Endodermal cell (in vitro differentiated cells): Measurements from ENCODE around the gene AADACL2. TPM values are rescaled to one million over a fixed set of nuclear protein-coding genes. Genes with fewer than 3 reads are reported as not detected.
A peak's percentile ranks its signal among the peaks of the same experiment; 100 is the strongest.

Source experiments
- DNase-seq: peaks from one replicate; pipeline ENCODE4 v3.0.0-alpha.2; 2017
- H3K27ac ChIP-seq: 2 replicates; pipeline ENCODE4 v1.5.1; 2013; ENCODE audit warnings: mild to moderate bottlenecking, low read depth, low read length, moderate library complexity
- H3K27me3 ChIP-seq: 2 replicates; pipeline ENCODE4 v1.6.1; 2013; ENCODE audit warnings: mild to moderate bottlenecking, low read length, moderate library complexity; ENCODE audit not compliant: insufficient read depth, control insufficient read depth, poor library complexity, severe bottlenecking
- H3K36me3 ChIP-seq: 2 replicates; pipeline ENCODE4 v1.7.0; 2013; ENCODE audit warnings: mild to moderate bottlenecking, low read length, moderate library complexity; ENCODE audit not compliant: control insufficient read depth, insufficient read depth
- H3K4me1 ChIP-seq: one replicate; pipeline ENCODE4 v1.7.0; 2013; ENCODE audit warnings: low read length; ENCODE audit not compliant: control insufficient read depth, insufficient read depth
- H3K4me3 ChIP-seq: 2 replicates; pipeline ENCODE4 v1.5.1; 2013; ENCODE audit warnings: mild to moderate bottlenecking, low read length, moderate library complexity
- H3K9ac ChIP-seq: 2 replicates; pipeline ENCODE4 v1.6.1; 2013; ENCODE audit warnings: mild to moderate bottlenecking, low read length, moderate library complexity; ENCODE audit not compliant: poor library complexity, severe bottlenecking; ENCODE audit errors: extremely low read depth
- H3K9me3 ChIP-seq: 2 replicates; pipeline ENCODE4 v1.6.1; 2013; ENCODE audit warnings: mild to moderate bottlenecking, low read length, moderate library complexity; ENCODE audit not compliant: control insufficient read depth
- H3K27ac Mint-ChIP-seq: 2 replicates; pipeline ENCODE4 v1.8.0; 2020; ENCODE audit warnings: mixed read lengths
- H3K27me3 Mint-ChIP-seq: 2 replicates; pipeline ENCODE4 v1.8.0; 2021; ENCODE audit warnings: mild to moderate bottlenecking, mixed read lengths; ENCODE audit not compliant: insufficient read depth
- H3K36me3 Mint-ChIP-seq: 2 replicates; pipeline ENCODE4 v1.8.0; 2020; ENCODE audit warnings: low read depth, mixed read lengths
- H3K4me1 Mint-ChIP-seq: 2 replicates; pipeline ENCODE4 v1.8.0; 2020; ENCODE audit warnings: mixed read lengths
- H3K4me3 Mint-ChIP-seq: 2 replicates; pipeline ENCODE4 v1.8.0; 2020; ENCODE audit warnings: mild to moderate bottlenecking, moderate library complexity, mixed read lengths
- H3K9me3 Mint-ChIP-seq: 2 replicates; pipeline ENCODE4 v1.8.0; 2020; ENCODE audit warnings: mild to moderate bottlenecking, mixed read lengths
- WGBS, 2 experiments: methylation state at CpG; one replicate each; pipeline versions ENCODE4 v1.1.5 to v1.1.7; 2013; ENCODE audit warnings: missing lambda C conversion rate in 2 of 2, mixed read lengths in 1 of 2; ENCODE audit not compliant: insufficient coverage in 1 of 2, insufficient read length in 1 of 2; 5-methylcytosine and 5-hydroxymethylcytosine counted together
- long read RNA-seq, 4 experiments: library from polyadenylated mRNA in 2 of 4; library from RNA in 1 of 4; library from capped mRNA in 1 of 4; stranded (forward) in 3 of 4; unstranded in 1 of 4; transcript quantifications; one replicate each; pipeline ENCODE4 v2.0.0, GENCODE V29; 2020 to 2021; ENCODE audit warnings: inconsistent platforms in 1 of 4
- polyA plus RNA-seq, 2 experiments: library from polyadenylated mRNA; stranded (reverse); fragments of 50-300 nt; gene quantifications; one replicate each; pipeline ENCODE4 v1.2.3, GENCODE V29; 2013
- total RNA-seq, 2 donors: library from RNA; stranded (reverse); fragmentation: NEBNext Ultra II Directional in 1 of 2; extraction: Animal tissue kit (Norgen Biotek cat#: 25700) in 1 of 2; gene quantifications; 2 replicates in 1 of 2; 3 replicates in 1 of 2; pipeline ENCODE4 v1.2.1, GENCODE V29; 2021
- TF ChIP-seq, protein P1 (sequence below): fragments of 200-600 bp; sonication (generic); conservative IDR thresholded peaks from 2 replicates; pipeline ENCODE4 v1.5.0; 2021; ENCODE audit warnings: antibody characterized with exemption, mild to moderate bottlenecking

Gene AADACL2, protein sequence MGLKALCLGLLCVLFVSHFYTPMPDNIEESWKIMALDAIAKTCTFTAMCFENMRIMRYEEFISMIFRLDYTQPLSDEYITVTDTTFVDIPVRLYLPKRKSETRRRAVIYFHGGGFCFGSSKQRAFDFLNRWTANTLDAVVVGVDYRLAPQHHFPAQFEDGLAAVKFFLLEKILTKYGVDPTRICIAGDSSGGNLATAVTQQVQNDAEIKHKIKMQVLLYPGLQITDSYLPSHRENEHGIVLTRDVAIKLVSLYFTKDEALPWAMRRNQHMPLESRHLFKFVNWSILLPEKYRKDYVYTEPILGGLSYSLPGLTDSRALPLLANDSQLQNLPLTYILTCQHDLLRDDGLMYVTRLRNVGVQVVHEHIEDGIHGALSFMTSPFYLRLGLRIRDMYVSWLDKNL
- not detected for total RNA-seq
- polyA plus RNA-seq (2013, experiment 1 of 2), result not detected
- polyA plus RNA-seq (2013, experiment 2 of 2), result not detected
- long read RNA-seq, experiment 1, result 0 reads
- long read RNA-seq, experiment 2, result 0 reads
- long read RNA-seq, experiment 3, result 0 reads
- long read RNA-seq, experiment 4, result 0 reads

DNA sequence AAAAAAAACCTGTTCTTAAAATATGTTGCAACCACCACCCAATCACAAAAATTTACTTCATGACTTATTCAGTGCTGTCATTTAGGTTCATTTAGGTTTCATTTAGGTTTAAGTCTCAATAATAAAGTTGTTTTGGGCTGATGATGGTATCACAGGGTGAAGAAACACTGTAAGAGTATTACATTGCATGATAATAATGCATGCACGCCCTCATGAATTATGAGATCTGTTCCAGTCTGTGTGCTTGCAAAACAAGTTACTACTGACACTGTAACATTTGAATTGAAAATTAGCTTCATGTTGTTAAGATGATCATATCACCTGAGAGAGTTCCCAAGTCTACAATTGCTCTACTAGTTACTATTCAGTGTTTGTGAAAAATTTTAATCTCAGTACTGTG lies at the start of gene AADACL2:
TSS of gene AADACL2 (plus strand) at position 315 of the 400 bp plus-strand sequence. CDS start 109 bp downstream, outside the sequence.
- peaks cover 12% of the 10 kb centered on the region for H3K9me3 Mint-ChIP-seq

DNA sequence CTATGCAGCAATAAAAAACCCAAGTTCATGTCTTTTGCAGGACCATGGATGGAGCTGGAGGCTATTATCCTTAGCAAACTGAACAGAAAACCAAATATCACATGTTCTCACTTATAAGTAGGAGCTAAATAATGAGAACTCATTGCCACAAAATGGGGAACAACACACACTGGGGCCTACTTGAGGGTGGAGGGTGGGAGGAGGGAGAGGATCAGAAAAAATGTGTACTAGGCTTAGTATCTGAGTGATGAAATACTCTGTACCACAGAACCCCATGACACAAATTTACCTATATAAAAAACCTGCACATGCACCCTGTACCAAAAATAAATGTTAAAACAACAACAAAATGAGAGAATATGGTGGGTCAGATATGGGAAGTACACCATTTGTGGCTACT lies 49.6 kb upstream of the AADACL2 start:
- Histone ChIP-seq H3K9ac (no peak overlapping the region), H3K36me3 (no peaks in the 10 kb centered on the region), H3K4me1 (no peaks in the 10 kb centered on the region), H3K27me3 (no peaks in the 10 kb centered on the region), H3K4me3 (no peak overlapping the region), H3K9me3 (peaks cover 14% of the 10 kb centered on the region), H3K27ac (no peak overlapping the region)
- TF ChIP-seq, protein P1, sequence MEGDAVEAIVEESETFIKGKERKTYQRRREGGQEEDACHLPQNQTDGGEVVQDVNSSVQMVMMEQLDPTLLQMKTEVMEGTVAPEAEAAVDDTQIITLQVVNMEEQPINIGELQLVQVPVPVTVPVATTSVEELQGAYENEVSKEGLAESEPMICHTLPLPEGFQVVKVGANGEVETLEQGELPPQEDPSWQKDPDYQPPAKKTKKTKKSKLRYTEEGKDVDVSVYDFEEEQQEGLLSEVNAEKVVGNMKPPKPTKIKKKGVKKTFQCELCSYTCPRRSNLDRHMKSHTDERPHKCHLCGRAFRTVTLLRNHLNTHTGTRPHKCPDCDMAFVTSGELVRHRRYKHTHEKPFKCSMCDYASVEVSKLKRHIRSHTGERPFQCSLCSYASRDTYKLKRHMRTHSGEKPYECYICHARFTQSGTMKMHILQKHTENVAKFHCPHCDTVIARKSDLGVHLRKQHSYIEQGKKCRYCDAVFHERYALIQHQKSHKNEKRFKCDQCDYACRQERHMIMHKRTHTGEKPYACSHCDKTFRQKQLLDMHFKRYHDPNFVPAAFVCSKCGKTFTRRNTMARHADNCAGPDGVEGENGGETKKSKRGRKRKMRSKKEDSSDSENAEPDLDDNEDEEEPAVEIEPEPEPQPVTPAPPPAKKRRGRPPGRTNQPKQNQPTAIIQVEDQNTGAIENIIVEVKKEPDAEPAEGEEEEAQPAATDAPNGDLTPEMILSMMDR, result no peak
- Mint-ChIP-seq H3K36me3 (no peaks in the 10 kb centered on the region), H3K4me3 (no peak overlapping the region), H3K9me3 (peaks cover 33% of the 10 kb centered on the region), H3K27me3 (no peaks in the 10 kb centered on the region), H3K4me1 (peaks cover 2% of the 10 kb centered on the region), H3K27ac (no peak overlapping the region)
- DNase-seq, result no peak

More for the DNA sequence above, at the start of gene AADACL2:
- Mint-ChIP-seq H3K4me1 (no peaks in the 10 kb centered on the region), H3K4me3 (no peak within 1 kb of the TSS), H3K27me3 (no peaks in the 10 kb centered on the region), H3K27ac (no peak within 1 kb of the TSS), H3K36me3 (no peaks in the 10 kb centered on the region)
- H3K27me3 ChIP-seq, result no peaks in the 10 kb centered on the region
- H3K9ac ChIP-seq, result no peak within 1 kb of the TSS
- TF ChIP-seq, protein P1, result no peak
- H3K9me3 ChIP-seq, result no peaks in the 10 kb centered on the region
- 100% methylated on average over 1 of the region's 1 CpG for WGBS, 2 experiments
- H3K36me3 ChIP-seq, result no peaks in the 10 kb centered on the region
- no peak for DNase-seq
- H3K27ac ChIP-seq, result no peak within 1 kb of the TSS
- H3K4me1 ChIP-seq, result no peaks in the 10 kb centered on the region
- no peak within 1 kb of the TSS for H3K4me3 ChIP-seq

DNA sequence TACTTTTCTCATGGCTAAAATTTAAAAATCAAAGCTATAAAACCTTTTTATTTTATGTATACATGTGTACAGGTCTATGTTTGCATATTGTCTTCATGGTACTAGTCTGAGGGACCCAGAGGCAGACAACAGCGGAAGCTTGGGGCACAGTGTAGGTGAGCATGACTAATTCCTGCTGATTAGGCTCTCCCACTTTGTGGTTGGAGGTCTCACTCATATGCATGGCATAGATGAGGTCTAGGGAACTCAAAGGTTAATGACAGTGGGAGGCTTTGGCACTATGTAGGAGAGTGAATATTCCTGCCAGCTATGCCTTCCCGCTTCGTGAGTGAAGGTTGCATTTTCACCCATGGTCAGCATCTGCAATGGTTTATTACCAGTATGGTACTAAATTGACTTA lies 47.5 kb upstream of the AADACL2 start:
- no peak overlapping the region for H3K4me3 ChIP-seq
- no peak overlapping the region for H3K27ac ChIP-seq
- no peaks in the 10 kb centered on the region for H3K27me3 ChIP-seq
- H3K4me1 ChIP-seq, result no peaks in the 10 kb centered on the region
- H3K9me3 ChIP-seq, result peaks cover 10% of the 10 kb centered on the region
- H3K27ac Mint-ChIP-seq, result no peak overlapping the region
- no peak overlapping the region for H3K4me3 Mint-ChIP-seq
- H3K4me1 Mint-ChIP-seq, result peaks cover 2% of the 10 kb centered on the region
- DNase-seq, result peak; percentile 45
- no peaks in the 10 kb centered on the region for H3K27me3 Mint-ChIP-seq
- TF ChIP-seq, protein P1, result no peak
- H3K36me3 Mint-ChIP-seq, result no peaks in the 10 kb centered on the region
- peaks cover 21% of the 10 kb centered on the region for H3K9me3 Mint-ChIP-seq
- no peak overlapping the region for H3K9ac ChIP-seq
- 91% methylated on average over 3 of the region's 3 CpGs; no CpG with 5 or more reads in 1 of the 2 experiments for WGBS, 2 experiments
- no peaks in the 10 kb centered on the region for H3K36me3 ChIP-seq
